ENCODE measurements around the gene CHN2. TPM values are rescaled to one million over a fixed set of nuclear protein-coding genes. Genes with fewer than 3 reads are reported as not detected.
"Not testable (repeated sequence)": the region's sequence is repeated elsewhere in the genome, so short reads cannot be mapped to it uniquely, and the experiment has no call there.

The CHN2 gene
- total RNA-seq, 1 experiment from 2014 or later: 0.15 TPM

- POLR2A ChIA-PET: no interaction called here
- no peak for TF ChIP-seq REST (IDR thresholded peaks at IDR 0.05; ENCODE audit: insufficient read depth in 1 of 2, low read depth in 2 of 2, low read length in 1 of 2)
- no peak for TF ChIP-seq CTCF (IDR thresholded peaks at IDR 0.05)
- no peak for TF ChIP-seq POLR2AphosphoS5 (IDR thresholded peaks at IDR 0.05; ENCODE audit: low read depth, low read length)
- no peak for TF ChIP-seq TCF7L2 (IDR thresholded peaks at IDR 0.05; ENCODE audit: low read depth, low read length)
- TF ChIP-seq SIN3A (IDR thresholded peaks at IDR 0.05; ENCODE audit: borderline replicate concordance, insufficient read depth, low read depth, low read length): no peak
- Histone ChIP-seq H3K9me3 (ENCODE audit: control insufficient read depth, insufficient read depth, low read depth, low read length) (no peaks in the 10 kb centered on the region), H3K36me3 (ENCODE audit: control insufficient read depth, insufficient read depth, low read length) (no peaks in the 10 kb centered on the region), H3K27me3 (ENCODE audit: control insufficient read depth, insufficient read depth, low read length) (peaks cover 5% of the 10 kb centered on the region; the same call in 1 of the 2 replicates), H3K4me1 (ENCODE audit: control insufficient read depth, insufficient read depth, low read length) (no peaks in the 10 kb centered on the region), H3K27ac (ENCODE audit: low read length) (no peak overlapping the region), H3K4me3 (ENCODE audit: low read depth in 2 of 2, low read length in 2 of 2) (no peak overlapping the region)
- intact Hi-C loops (cut with micrococcal nuclease; ENCODE audit: unreplicated experiment) (no loop called here), in situ Hi-C loops (cut with HindIII; ENCODE audit: low pct_unique_long_range_greater_than_20kb, low sequenced_read_pairs) (no loop called here)
- no TSS peak for BruUV-seq (replicated peaks)
- CTCF ChIA-PET: no interaction called here
- ATAC-seq: no peak
- DNase-seq (ENCODE audit: low read depth, low spot score): no peak
Observed at GRCh38 chr7:29258951-29259350, 64.4 kb downstream of the CHN2 start.

GRCh38 chr7:29262191-29262917 lies 67.8 kb downstream of the CHN2 start:
- Histone ChIP-seq H3K27me3 (ENCODE audit: control insufficient read depth, insufficient read depth, low read length) (peaks cover 3% of the 10 kb centered on the region; the same call in 1 of the 2 replicates), H3K27ac (ENCODE audit: low read length) (no peak overlapping the region), H3K4me3 (ENCODE audit: low read depth in 2 of 2, low read length in 2 of 2) (no peak overlapping the region), H3K4me1 (ENCODE audit: control insufficient read depth, insufficient read depth, low read length) (no peaks in the 10 kb centered on the region), H3K9me3 (ENCODE audit: control insufficient read depth, insufficient read depth, low read depth, low read length) (no peaks in the 10 kb centered on the region), H3K36me3 (ENCODE audit: control insufficient read depth, insufficient read depth, low read length) (no peaks in the 10 kb centered on the region)
- no TSS peak for BruUV-seq (replicated peaks)
- ChIA-PET POLR2A (no interaction called here), CTCF (no interaction called here)
- ATAC-seq (no peak), DNase-seq (ENCODE audit: low read depth, low spot score) (no peak)
- in situ Hi-C loops (cut with HindIII; ENCODE audit: low pct_unique_long_range_greater_than_20kb, low sequenced_read_pairs) (no loop called here), intact Hi-C loops (cut with micrococcal nuclease; ENCODE audit: unreplicated experiment) (no loop called here)
- TF ChIP-seq TCF7L2 (IDR thresholded peaks at IDR 0.05; ENCODE audit: low read depth, low read length) (no peak), REST (IDR thresholded peaks at IDR 0.05; ENCODE audit: insufficient read depth in 1 of 2, low read depth in 2 of 2, low read length in 1 of 2) (no peak), CTCF (IDR thresholded peaks at IDR 0.05) (no peak), POLR2AphosphoS5 (IDR thresholded peaks at IDR 0.05; ENCODE audit: low read depth, low read length) (no peak), SIN3A (IDR thresholded peaks at IDR 0.05; ENCODE audit: borderline replicate concordance, insufficient read depth, low read depth, low read length) (no peak)

GRCh38 chr7:29263601-29264207 lies 69.1 kb downstream of the CHN2 start:
- intact Hi-C loops (cut with micrococcal nuclease; ENCODE audit: unreplicated experiment); H3K4me3 ChIP-seq (ENCODE audit: low read depth in 2 of 2, low read length in 2 of 2); H3K27me3 ChIP-seq (ENCODE audit: control insufficient read depth, insufficient read depth, low read length); CTCF ChIA-PET; ATAC-seq; H3K27ac ChIP-seq (ENCODE audit: low read length); H3K4me1 ChIP-seq (ENCODE audit: control insufficient read depth, insufficient read depth, low read length); POLR2A ChIA-PET; in situ Hi-C loops (cut with HindIII; ENCODE audit: low pct_unique_long_range_greater_than_20kb, low sequenced_read_pairs); BruUV-seq (replicated peaks); H3K9me3 ChIP-seq (ENCODE audit: control insufficient read depth, insufficient read depth, low read depth, low read length); DNase-seq (ENCODE audit: low read depth, low spot score); H3K36me3 ChIP-seq (ENCODE audit: control insufficient read depth, insufficient read depth, low read length): not testable (repeated sequence)

Data from Panc1 (cell line).